GM18499 (cell line): Measurements from ENCODE around the gene RLF.
"Not testable (repeated sequence)": the region's sequence is repeated elsewhere in the genome, so short reads cannot be mapped to it uniquely, and the experiment has no call there.

Source experiments
- ATAC-seq: cut with Tn5 transposase; IDR thresholded peaks from one replicate; pipeline ENCODE4 v1.9.1; 2021; ENCODE audit warnings: moderate number of reproducible peaks; ENCODE audit not compliant: insufficient read depth, unreplicated experiment

The RLF gene

GRCh38 chr1:40167317-40167716 lies 6.1 kb downstream of the RLF start:
- no peak for ATAC-seq

- ATAC-seq: no peak
These were observed 9.8 kb downstream of the RLF start for GRCh38 chr1:40171036-40171435.

GRCh38 chr1:40174788-40175187 lies 13.6 kb downstream of the RLF start:
- no peak for ATAC-seq

DNA sequence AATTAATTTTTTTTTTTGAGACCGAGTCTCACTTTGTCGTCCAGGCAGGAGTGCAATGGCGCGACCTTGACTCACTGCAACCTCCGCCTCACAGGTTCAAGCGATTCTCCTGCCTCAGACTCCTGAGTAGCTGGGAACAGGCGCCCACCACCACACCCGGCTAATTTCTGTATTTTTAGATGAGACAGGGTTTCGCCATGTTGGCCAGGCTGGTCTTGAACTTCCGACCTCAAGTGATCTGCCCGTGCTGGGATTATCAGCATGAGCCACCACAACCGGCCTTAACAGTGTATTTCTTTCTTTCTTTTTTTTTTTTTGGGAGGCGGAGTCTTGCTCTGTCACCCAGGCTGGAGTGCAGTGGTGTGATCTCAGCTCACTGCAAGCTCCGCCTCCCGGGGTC lies 15.8 kb downstream of the RLF start:
- ATAC-seq: not testable (repeated sequence)

- no peak for ATAC-seq
These were observed 17.0 kb downstream of the RLF start for GRCh38 chr1:40178200-40178599.

DNA sequence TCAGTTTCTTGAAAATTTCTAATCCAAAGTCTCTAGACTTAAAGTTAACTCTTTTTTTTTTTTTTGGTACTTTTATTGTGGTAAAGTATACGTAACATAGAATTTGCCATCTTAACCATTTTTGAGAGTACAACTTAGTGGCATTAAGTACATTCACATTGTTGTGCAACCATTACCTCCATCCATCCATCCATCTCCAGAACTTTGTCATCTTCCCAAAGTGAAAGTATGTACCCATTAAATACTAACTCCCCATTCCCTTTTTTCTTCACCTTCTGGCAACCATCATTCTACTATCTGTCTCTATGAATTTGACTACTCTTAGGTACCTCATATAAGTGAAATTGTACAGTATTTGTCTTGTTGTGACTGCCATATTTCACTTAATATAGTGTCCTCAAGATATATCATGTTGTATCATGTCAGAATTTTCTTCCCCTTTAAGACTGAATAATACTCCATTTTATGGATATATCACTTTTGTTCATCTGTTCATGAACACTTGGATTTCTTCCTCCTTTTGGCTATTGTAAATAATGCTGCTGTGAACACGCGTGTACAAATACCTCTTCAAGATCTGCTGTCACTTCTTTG lies 18.4 kb downstream of the RLF start:
- ATAC-seq: no peak

- ATAC-seq: no peak
These were observed 22.0 kb downstream of the RLF start for GRCh38 chr1:40183055-40183710.

GRCh38 chr1:40184193-40184592 lies 23.0 kb downstream of the RLF start:
- ATAC-seq: no peak

- ATAC-seq: peak; percentile 84
These were observed 25.0 kb downstream of the RLF start for GRCh38 chr1:40185951-40186864.

GRCh38 chr1:40187399-40187798 lies 26.2 kb downstream of the RLF start:
- no peak for ATAC-seq

- ATAC-seq: not testable (repeated sequence)
These were observed 33.5 kb downstream of the RLF start for GRCh38 chr1:40194639-40195038.

DNA sequence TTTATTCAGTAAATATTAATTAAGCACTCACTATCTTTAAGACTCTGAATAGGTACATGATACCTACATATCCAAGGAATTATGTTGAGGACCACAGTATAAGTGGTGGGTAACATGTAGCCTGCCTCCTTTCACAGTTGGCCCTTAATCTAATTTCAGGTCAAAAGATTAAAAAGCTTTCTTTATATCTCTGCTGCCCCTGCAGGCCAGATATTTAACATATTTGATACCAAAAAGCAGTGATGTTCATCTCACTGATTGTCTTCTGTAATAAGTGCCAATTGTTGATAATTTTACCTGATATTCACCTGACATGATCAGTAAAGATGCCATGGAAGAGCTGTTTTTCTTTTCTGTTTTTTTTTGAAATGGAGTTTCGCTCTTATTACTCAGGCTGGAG lies 36.5 kb downstream of the RLF start:
- ATAC-seq: no peak

DNA sequence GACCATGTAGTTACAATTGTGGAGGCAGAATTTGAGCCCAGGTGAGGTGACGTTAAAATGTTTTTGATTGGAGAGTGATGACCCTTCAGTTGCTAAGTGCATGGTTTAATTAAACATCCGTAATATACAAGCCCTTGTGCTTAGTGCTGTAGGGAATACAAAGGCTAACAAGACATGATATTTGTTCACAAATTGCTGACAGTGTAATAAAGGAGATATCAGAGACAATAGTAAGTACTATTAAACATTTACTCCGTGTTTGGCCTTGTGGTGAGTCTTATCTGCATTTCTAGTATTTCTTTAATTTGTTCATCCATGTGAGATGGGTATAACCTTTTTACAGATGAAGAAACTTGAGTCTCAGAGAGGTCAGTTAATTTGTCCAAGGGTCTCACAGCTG lies 37.9 kb downstream of the RLF start:
- no peak for ATAC-seq

DNA sequence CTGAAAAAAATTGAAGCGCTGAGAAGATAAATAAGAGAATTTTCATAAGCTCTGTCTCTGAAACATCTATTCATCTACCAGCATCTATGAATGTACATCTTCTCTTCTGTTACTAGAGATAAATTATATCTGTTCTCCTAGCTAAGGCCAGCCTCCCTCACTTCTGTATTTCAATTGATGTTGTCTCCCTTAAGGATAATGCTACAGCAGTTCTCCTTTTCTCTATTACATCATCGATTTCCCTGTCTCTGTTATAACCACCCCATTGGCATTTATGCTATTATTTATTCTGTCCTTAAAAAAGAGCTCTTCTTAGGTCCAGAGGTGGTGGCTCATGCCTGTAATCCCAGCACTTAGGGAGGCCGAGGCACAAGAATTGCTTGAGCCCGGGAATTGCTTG lies 43.7 kb downstream of the RLF start:
- no peak for ATAC-seq

DNA sequence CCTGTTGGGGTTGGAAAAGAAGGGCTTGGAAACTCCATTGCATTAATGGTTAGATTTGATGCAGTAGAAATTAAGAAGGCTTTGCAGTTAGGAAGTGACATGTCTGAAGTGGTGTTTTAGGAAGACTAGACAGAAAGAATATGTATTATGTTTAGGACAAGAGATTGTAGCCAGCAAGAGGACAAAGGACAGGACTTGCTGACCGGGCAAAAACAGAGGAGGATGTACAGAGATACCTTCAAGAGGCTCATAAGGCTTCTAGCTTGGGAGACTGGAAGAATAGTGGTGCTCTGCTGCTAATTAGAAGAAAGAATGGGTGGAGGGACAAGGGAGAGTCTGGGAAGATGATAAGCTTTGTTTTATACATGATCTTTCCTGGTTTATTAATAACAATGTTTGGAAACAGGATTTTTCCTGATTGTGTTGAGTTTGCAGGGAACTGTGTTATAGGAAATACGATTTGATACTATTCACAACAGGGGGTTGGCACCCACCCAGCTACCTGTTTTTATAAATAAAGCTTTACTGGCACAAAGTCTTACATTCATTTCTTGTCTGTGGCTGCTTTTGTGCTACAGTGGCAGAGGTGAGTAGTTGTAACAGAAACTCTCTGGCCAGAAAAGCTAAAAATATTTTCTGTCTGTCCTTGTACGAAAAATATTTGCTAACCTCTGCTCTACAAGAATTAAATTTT lies 49.5 kb downstream of the RLF start:
- no peak for ATAC-seq

- ATAC-seq: no peak
These were observed 57.1 kb downstream of the RLF start for GRCh38 chr1:40218333-40218732.

DNA sequence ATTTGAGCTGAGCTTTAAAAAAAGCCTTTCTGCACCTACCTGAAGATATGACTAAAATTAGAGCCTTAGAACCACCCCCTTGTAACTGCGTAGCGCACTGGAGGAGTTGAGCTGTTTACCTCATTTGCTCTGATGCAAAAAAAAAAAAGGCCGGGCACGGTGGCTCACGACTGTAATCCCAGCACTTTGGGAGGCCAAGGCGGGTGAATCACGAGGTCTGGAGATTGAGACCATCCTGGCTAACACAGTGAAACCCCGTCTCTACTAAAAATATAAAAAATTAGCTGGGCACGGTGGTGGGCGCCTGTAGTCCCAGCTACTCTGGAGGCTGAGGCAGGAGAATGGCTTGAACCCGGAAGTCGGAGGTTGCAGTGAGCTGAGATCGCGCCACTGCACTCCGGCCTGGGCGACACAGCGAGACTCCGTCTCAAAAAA lies 60.3 kb downstream of the RLF start:
- ATAC-seq: not testable (repeated sequence)

- no peak for ATAC-seq
These were observed 61.0 kb downstream of the RLF start for GRCh38 chr1:40221977-40222772.

DNA sequence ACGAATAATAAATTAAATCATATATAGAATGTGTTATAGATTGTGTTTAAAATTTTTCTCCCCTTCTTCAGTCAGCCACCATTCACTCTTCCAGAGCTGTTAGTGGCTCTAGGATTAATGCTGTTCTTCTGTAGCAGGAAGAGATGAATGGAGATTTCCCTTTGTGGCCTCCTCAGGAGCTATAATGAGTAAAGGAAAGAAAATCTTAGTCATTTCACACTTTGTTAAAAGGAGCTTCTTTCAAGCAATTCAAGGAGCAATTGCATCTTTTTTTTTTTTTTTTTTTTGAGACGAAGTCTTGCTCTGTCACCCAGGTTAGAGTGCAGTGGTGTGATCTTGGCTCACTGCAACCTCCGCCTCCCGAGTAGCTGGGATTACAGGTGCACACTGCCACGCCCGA lies 62.9 kb downstream of the RLF start:
- no peak for ATAC-seq

GRCh38 chr1:40226192-40226591 lies 65.0 kb downstream of the RLF start:
- no peak for ATAC-seq
